HG02642 (cell line): ENCODE data around the gene LDHA.
A peak's percentile ranks its signal among the peaks of the same experiment; 100 is the strongest.

ENCODE experiments used
- ATAC-seq: cut with Tn5 transposase; IDR thresholded peaks from one replicate; pipeline ENCODE4 v1.9.1; 2021; ENCODE audit warnings: mild to moderate bottlenecking; ENCODE audit not compliant: unreplicated experiment, poor library complexity

Gene LDHA

DNA sequence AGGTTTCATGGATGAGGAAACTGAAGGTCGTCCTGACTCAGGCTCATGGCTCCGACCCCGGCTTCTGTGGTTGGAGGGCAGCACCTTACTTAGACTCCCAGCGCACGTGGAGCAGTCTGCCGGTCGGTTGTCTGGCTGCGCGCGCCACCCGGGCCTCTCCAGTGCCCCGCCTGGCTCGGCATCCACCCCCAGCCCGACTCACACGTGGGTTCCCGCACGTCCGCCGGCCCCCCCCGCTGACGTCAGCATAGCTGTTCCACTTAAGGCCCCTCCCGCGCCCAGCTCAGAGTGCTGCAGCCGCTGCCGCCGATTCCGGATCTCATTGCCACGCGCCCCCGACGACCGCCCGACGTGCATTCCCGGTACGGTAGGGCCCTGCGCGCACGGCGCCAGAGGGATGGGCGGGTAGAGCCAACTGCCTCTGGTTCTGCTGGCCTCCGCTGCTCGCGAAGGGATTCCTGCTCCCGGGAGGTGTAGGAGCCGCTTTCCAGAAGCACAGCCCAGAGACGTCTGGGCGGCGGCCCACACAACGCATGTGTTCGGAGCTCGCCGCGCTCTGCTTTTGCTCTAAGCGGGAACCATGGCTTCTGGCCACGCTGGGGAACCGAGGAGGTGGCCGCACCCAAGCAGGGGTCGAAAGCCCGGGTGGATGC is at the start of gene LDHA:
Gene LDHA, plus strand, starts transcription at position 289 of the 653 bp plus-strand sequence. CDS start 2,280 bp downstream, outside the sequence.
- peak; percentile 74 for ATAC-seq

DNA sequence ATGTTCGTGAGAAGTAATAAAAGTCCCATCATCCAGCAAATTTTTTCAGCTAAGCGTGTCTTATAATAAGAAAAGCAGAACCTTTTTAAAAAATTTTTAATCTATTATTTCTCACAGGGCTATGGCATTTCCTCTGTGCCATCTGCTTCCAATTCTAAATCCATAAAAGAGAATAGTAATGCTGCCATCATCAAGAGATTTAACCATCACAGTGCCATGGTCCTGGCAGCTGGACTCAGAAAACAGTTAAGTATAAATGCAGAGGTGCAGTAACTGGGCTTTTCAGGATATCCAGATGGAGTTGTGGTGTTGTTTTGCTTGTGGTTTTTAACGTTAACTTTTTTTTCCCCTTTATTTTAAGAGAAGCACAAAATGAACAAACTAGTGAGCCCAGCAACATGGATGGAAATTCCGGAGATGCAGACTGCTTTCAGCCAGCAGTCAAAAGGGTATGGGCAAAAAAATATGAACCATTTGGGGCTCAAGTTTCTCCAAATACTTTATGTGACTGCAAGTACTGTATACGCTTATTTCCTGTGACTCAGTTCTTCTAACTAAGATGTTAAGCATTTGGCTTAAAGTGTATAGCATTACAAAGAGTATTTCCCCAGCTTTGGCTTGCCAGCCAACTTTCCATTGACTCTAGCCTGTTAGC is 46.8 kb upstream of the LDHA start:
- ATAC-seq, result no peak

DNA sequence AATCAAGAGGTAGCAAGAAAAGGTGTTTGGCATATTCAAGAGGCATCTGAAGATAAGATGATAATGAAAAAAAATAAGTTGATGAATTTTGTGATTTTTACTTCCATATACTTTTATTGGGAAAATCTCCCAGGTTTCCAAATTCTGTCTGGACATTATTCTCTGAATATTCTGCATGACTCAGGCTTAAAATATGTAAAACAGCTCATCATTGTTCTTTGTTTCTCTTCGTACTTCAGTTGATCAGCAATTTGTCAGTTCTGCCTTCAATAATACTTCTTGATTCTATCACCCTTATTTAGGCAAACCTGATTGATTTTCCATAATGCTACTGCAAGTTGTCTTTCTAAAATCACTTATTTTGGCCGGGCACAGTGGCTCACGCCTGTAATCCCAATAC is 41.8 kb upstream of the LDHA start:
- no peak for ATAC-seq

DNA sequence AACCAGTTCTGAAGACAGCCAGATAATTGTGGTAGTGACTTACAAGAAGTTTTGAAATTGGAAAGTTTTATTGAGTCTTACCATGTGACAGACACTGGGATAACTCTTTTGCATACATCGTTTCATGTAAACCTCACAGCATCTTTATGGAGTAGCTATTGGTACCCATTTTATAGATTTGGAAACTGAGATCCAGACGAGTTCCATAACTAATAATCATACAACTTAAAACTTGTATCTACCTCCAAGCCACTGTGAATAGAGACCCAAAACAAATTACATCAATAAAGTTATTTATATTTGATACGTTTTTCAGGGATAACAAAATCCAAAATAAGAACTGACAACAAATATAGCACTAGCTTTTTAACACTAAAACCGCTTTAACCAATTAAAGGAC is 35.7 kb upstream of the LDHA start:
- ATAC-seq, result no peak

DNA sequence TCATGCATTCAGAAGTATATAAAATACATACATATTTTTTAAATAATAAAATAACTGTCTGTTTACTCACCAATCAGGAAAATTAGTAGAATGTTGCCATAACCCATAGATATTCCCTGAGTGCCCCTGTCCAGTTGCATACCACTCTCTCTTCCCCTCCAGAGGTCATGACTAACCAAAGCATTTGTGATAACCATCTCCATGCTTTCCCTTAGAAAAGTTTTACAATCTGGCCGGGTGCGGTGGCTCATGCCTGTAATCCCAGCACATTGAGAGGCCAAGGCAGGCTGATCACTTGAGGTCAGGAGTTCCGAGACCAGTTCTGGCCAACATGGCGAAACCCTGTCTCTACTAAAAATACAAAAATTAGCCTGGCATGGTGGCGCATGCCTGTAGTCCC is 33.2 kb upstream of the LDHA start:
- no peak for ATAC-seq

DNA sequence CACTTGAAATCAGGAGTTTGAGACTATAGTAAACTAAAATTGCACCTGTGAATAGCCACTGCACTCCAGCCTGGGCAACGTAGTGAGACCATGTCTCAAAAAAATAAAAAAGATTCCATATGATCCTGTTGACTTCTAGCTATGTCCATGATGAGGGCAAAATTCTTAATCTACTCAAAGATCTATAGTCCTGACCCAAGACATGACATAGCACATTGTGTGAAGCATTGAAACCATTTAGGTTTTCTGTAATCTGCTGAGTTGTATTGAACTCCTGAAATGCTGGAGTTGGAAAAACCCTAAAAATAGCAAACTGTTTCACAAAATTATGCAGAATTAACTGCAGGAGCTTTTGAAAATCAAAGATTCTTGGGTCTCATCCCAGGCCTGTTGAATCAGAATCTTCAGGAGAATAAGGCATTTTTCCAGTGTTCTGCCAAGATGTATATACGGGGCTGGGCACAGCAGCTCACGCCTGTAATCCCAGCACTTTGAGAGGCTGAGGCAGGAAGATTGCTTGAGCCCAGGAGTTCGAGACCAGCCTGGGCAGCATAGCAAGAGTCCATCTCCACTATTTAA is 29.8 kb upstream of the LDHA start:
- no peak for ATAC-seq

DNA sequence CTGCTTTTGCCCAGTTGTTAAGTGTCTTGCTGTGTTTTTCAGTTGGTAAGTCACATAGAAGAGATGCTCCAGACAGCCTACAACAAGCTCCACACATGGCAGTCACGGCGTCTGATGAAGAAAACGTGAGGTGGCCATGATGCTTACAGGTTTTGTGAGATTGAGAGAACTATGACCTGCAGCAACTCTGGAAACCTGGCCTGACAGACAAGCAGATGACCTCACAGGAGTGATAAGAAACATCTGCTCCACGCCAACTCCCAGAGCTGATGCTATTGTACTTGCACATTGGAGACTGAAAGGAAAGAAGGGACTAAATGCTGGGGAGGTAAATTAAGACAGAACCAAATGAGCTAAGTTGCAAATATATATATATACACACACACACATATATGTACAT is 28.6 kb upstream of the LDHA start:
- no peak for ATAC-seq

DNA sequence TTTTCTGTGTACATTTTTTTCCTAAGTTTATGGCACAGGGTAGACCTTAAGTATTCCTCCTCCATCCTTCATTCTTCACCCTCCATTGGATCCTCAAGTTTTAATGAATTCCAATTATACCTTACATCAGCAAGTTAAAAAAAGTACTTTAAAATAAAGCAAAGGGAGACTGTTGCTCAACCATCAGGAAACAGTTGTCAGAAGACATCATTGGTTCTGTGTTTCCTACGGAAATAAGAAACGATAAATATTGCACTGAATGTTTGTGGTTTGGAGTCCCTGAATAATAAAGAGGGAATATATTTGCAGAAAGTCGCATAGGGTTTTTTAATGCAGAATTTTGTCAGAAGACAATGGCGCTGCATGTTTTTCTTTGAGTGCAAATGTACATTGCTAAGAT is 28.1 kb upstream of the LDHA start:
- no peak for ATAC-seq

DNA sequence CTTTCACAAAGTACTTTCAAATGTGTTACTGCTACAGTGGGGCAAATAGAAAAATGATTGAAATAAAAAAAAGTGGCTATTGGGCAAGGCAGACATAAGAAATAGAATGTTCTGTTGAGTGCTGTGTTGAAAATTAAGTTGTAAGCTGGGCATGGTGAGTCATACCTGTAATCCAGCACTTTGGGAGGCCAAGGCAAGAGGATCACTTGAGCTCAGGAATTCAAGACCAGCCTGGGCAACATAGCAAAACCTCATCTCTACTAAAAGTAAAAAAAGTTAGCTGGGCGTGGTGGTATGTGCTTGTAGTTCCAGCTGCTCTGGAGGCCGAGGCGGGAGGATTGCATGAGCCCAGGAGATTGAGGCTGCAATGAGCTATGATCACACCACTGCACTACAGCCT is 26.9 kb upstream of the LDHA start:
- ATAC-seq, result no peak

DNA sequence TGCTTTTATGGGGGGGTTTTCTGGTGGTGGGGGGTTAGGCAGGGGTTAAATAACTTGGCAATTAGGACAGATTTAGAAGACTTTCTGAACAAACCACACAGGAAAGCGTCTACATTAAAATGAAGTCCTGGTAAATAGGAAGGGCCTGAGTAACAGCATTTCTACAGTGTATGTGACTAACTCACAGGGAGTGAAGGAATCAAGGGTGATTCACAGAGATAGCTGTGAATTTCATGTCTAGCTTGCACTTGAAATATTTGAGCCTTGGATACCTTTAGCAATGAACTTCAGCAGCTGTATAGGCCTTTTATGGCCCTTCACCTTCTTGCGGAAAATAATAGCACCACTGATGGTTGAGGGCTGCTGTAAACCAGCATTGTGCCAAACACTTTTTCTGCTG is 26.1 kb upstream of the LDHA start:
- ATAC-seq, result no peak

DNA sequence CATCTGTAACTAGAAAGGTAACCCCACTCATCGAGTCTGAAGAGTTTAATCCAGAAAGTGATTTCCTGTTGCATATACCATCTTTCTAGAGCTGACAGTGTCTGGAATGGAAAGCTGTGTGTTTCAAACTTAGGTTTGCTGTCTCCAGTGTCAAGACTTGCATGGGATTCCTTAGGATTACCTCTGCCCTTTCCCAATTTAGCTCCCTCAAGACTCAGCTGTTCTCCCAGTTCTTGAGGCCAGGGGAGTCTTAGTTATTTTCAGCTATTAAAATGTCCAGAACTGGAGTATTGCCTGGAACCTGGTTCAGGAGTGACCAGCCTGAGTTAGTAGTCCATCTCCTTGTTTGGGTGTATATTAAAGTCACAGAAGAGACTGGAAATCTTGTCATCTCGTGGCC is 25.0 kb upstream of the LDHA start:
- ATAC-seq, result no peak

DNA sequence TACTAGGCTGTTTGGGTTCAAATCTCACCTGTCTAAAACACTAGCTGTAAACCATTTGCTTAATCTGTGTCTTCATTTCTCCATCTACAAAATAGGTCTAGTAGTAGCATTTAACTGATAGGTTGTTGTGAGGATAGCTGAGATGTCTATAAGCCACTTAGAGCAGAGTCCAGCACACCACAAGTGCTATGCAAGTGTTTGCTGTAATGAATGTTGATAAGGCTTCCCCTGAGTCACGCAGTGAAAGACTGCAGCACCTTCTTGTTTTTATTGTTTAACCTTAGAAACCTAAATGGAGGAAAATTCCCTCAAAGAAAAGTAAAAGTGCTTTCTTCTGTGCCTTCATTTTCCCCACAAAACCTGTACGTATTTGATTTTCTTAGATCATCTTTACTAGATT is 23.1 kb upstream of the LDHA start:
- ATAC-seq, result no peak

DNA sequence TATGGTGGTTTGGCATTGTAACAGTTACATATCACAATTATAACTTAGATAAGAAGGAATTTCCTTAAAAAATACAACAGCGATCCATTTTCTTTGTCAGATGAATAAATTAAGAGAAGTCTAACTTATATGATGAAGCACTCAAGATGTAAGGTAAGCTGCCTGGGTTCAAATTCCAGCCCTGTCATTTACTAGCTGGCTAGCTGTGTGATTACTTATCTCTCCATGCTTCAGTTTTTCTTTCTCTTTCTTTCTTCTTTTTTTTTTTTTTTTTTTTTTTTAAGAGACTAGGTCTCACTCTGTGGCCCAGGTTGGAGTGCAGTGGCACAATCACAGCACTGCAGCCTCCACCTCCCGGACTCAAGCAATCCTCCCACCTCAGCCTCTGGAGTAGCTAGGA is 22.2 kb upstream of the LDHA start:
- ATAC-seq, result no peak

DNA sequence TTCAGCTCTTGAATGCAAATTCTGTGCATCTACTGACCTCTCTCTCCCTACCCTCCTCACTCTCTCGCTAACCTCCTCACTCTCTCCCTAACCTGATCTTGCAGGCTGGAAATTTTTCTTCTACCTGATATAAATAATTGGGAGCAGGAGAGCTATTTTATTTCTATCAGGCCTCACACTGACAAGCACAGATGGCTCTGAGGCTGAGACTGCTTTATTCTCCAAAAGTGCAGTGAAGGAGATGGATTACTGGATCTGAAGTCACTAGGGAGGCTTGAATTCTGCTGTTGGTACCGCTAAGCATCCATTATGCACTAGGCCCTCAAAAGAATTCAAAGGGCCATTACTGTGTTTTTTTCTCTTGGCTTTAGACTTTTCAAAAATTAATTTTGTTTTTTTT is 19.4 kb upstream of the LDHA start:
- ATAC-seq, result no peak

DNA sequence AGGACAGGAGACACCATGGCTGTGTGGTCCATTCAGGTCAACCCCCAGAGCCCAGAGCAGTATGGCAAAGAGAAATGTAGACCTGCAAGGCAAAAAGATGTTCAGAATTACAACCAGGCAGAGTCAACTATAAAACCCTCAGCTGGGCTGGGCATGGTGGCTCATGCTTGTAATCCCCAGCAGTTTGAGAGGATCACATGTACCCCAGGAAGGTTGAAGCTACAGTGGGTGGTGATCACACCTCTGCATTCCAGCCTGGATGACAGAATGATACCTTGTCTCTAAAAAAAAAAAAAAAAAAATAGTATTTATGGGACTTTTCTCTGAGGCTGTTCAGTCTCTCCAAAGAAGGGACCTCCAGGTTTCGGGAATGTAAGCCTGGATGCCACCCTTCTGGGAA is 18.4 kb upstream of the LDHA start:
- ATAC-seq, result no peak

DNA sequence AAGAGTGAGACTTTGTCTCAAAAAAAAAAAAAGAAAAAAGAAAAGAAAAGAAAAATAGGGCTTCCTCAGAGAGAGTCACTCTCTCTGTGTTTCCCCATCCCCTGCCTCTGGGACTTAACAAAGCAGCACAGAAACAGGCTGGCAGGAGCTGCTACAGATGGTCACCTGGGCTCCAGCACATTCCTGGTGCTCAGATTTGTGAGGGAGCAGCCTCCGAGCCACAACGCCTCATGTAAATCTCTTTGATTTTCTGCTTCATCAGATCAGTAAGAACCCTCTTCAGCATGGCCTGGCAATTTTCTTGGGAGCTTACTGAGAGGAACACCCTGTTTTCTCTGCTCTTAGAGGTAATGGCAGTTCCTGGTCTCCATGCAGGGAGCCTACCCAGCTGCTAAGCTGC is 15.2 kb upstream of the LDHA start:
- ATAC-seq, result no peak

DNA sequence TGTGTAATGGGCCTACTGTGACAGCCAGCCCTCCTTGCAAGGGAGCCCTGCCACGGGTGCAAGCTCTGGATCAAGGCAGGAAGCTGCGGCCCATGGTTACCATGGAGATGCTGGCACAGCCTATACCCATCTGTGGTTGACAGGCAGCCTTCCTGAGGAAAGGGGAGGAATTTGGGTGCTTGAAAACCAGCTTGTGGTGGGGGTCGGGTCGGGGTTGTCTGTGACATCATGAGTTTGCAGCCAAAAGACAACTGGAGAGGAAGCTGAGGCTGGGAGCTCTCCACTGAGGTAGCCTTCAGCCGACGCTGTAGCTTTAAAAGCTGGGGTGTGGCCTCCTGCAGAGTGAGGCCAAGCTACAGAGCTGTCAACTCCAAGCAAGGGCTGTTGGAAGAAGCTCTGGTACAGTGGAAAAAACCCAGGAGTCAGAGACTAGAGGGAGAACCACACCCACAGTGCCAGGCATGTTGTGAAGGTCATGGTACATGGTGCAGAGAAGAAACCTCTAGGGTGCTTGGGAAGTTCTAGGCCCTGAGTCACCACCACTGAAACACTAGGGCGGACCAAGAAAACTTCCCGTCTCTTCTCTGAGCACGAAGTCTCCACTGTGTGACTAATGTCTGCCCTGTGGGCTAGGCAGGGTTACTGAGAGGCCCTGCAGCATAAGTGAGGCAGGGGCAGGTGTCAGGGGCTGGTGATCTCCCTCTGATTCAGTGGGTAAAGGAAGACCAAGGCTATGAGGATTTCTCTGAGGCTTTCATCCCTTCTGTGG is 10.8 kb upstream of the LDHA start:
- peak; percentile 92 for ATAC-seq

DNA sequence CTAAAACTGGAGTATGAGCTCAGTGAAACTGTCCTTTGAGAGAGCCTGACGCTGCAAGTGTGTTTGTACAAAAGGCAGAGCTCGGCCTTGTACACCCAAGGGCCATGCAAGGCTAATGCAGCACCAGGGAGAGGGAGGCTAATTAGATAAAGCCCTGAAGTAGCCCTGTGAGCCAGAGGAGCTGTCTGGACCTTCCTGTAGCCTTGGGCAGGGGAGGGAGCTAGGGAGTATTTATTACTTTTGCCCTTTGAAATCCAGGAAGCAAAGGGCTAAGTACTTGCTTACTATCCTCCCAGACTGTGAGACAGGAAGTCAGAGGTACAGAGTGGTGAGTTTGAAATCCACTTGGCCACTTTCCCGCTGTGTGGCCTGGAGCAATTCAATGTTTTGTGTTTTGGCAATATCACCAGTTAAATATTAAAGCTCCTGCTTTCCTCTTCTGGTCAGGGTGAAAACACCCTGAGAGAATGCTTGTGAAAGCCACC is 10.2 kb upstream of the LDHA start:
- peak; percentile 35 for ATAC-seq

DNA sequence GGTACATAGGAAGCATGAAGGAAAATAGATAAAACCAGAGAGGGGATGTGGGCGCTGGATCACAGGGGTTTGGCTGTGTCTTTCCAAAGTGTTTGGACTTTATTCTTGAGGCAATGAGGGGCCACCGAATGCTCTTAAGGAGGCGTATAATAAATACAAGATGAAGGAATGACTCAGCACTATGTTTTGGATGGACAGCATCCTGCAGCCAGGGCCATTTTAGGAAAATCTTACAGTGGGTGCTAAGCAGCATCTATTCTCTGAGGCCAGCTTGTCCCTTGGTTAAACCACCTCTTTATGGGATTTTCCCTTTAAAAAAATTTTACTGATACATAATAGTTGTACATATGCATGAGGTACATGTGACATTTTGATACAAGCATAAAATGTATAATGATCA is 4.3 kb upstream of the LDHA start:
- ATAC-seq, result no peak

DNA sequence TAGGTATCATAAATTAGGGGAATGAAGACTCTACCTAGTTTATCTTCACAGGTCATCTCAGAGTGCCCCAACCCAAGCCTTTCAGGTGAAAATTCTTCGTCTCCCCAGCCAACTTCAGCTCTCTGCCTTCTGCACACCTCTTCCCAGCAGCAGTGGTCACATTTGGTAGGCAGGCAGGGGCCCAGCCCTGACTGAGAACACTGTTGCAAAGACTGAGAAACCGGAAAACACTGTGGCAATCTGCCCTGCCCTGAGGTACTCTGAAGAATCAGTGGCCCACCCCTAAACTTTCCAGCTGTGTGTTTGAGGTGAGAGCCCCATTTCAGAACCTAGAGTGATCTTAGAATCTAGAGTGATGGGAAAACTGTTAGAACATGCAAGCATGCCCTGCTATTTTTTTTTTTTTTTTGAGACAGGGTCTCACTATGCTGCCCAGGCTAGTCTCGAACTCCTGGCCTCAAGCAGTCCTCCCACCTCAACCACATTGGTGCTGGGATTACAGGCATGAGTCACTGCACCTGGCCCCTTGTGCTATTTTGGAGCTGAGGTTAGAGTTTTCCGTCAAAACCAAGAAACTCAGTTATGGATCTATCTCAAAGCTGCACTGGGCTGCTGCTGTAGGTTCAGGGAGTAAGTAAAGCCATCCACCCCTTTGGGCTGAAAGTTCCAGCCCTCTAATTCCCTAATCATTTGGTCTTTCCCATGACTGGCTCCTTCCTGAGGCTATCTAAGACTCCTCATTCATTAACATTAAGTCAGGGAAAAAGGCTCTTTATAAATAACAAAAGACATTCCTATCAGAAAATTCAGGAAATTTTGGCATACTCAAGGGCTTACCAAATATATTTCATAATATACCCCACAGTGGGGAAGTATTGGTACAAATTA is 1.7 kb upstream of the LDHA start:
- no peak for ATAC-seq
